Thymus (tissue), 11 donors: ENCODE measurements around the gene PPP1R1C. TPM values are rescaled to one million over a fixed set of nuclear protein-coding genes. Genes with fewer than 3 reads are reported as not detected.
A peak's percentile ranks its signal among the peaks of the same experiment; 100 is the strongest.
"Not testable (repeated sequence)": the region's sequence is repeated elsewhere in the genome, so short reads cannot be mapped to it uniquely, and the experiment has no call there.

Experiments used
- DNase-seq, 9 donors: peaks; one replicate each; pipeline ENCODE4 v3.0.0-alpha.2; 2013; ENCODE audit warnings: low spot score in 9 of 9, low read depth in 6 of 9, missing footprints in 1 of 9
- H3K27ac ChIP-seq, 2 donors: one replicate each; pipeline ENCODE4 v1.5.1; 2013; ENCODE audit warnings: control low read depth in 1 of 2, low read depth in 1 of 2, low read length in 1 of 2, mild to moderate bottlenecking in 1 of 2, moderate library complexity in 1 of 2
- H3K27me3 ChIP-seq, 2 donors: one replicate each; pipeline ENCODE4 v1.5.1; 2013; ENCODE audit warnings: low read length in 1 of 2; ENCODE audit not compliant: control insufficient read depth in 2 of 2, insufficient read depth in 1 of 2
- H3K36me3 ChIP-seq, 2 donors: one replicate each; pipeline ENCODE4 v1.5.1; 2013; ENCODE audit warnings: low read length in 1 of 2, mild to moderate bottlenecking in 1 of 2, moderate library complexity in 1 of 2; ENCODE audit not compliant: control insufficient read depth in 2 of 2, insufficient read depth in 2 of 2
- H3K4me1 ChIP-seq, 2 donors: one replicate each; pipeline ENCODE4 v1.5.1; 2013; ENCODE audit warnings: low read length in 2 of 2; ENCODE audit not compliant: control insufficient read depth in 2 of 2, insufficient read depth in 2 of 2
- H3K4me3 ChIP-seq, 2 donors: one replicate each; pipeline ENCODE4 v1.5.1; 2013; ENCODE audit warnings: low read length in 2 of 2, control low read depth in 1 of 2, mild to moderate bottlenecking in 1 of 2
- H3K9me3 ChIP-seq, 2 donors: one replicate each; pipeline ENCODE4 v1.5.1; 2013; ENCODE audit warnings: low read length in 1 of 2, mild to moderate bottlenecking in 1 of 2; ENCODE audit not compliant: control insufficient read depth in 2 of 2, insufficient read depth in 1 of 2
- WGBS: extraction: QIAGEN DNeasy Blood & Tissue Kit; methylation state at CpG from one replicate; pipeline ENCODE4 v1.1.7; 2013; 5-methylcytosine and 5-hydroxymethylcytosine counted together
- polyA plus RNA-seq: library from polyadenylated mRNA; stranded (reverse); fragments of 200-250 nt; gene quantifications from one replicate; pipeline ENCODE4 v1.2.3, GENCODE V29; 2013
- total RNA-seq: library from RNA; stranded (reverse); fragments of 120-200 nt; gene quantifications from one replicate; pipeline ENCODE4 v1.2.4, GENCODE V29; 2013
- donor health status: healthy.

The PPP1R1C gene
- total and polyA plus RNA-seq, 2 donors = 9.0 to 35.9 TPM

DNA sequence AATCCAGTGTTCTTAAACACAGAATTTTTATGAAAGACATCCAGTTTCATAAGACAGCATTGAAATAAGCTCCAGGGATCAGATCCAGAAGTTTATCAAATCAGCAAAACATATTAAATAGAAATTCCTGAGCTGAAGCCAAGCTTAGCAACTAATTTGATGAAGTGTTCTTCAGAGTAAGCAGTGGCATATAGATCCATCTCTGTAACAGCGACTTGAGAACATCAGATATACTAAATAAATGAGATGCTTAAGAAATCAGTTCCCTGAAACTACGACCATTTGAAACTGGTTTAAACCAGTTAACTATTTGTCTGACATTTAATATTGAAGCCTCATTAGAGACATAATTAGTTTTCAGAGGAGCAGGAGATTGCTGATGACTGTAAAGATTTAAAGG lies 34.1 kb downstream of the PPP1R1C start:
- 95% methylated on average over 2 of the region's 2 CpGs for WGBS
- H3K27ac ChIP-seq = no peak overlapping the region
- no peak overlapping the region for H3K4me3 ChIP-seq
- no peak for DNase-seq
- H3K36me3 ChIP-seq = no peaks in the 10 kb centered on the region
- H3K4me1 ChIP-seq = peaks cover 3 to 5% of the 10 kb centered on the region in 2 donors
- H3K9me3 ChIP-seq = peaks cover 0 to 5% of the 10 kb centered on the region in 2 donors
- no peaks in the 10 kb centered on the region for H3K27me3 ChIP-seq

DNA sequence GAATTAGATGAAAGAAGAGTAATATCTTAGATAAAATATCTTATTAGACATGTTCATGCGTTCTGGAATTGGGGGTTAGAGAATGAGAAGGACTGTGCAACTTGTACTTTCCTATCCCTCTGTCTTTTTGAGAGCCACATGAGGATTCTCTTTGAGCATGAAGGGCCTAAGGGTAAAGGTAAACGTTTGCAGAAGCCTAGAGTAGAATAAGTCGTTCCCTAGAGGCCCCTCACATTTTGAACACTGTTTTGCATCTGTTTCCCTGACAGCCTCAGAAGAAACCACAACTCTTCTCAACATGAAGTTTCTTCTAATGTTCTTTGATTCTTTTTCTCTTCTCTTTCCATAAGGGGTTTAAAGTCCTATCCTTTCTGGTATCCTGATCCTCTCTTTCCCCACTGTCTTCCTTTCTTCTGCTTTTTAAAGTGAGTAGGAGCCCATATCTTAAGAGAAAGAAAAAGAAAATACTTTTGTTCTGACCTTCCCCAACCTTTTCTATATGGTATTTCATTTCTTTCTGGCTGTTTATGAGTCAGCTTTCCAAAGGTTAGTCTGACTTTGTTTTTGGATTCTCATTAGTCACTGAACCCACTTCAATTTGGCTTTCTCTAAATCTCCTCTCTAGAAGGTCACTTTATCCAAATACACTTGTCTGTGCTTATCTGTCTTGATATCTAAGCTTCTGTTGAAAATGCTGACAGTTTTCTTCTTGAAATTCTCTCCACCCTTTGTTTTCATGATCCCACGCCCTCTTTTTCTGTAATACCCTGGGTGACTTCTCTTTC lies 34.8 kb downstream of the PPP1R1C start:
- peak; percentile 19 to 78 (median 41) for DNase-seq

DNA sequence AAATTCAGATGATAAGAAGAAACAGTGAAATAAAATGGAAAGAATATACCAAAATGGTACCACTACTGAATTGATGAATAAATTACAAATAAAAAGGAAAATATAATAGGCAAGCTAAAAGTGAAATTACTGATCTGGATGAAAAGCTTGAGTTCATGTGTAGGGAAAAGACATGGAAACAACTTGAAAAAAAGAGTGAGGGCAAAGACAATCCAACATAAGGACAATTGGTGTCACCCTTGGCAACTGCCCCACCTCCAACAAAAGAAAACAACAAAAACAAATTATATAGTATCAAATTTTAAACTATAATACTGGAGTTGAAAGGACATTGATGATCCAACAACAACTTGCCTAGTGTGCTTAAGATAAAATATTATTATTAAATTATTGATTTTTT lies 37.6 kb downstream of the PPP1R1C start:
- H3K27me3 ChIP-seq = no peaks in the 10 kb centered on the region
- no peak overlapping the region for H3K4me3 ChIP-seq
- peaks cover 3 to 5% of the 10 kb centered on the region in 2 donors for H3K4me1 ChIP-seq
- no peaks in the 10 kb centered on the region for H3K36me3 ChIP-seq
- H3K27ac ChIP-seq = no peak overlapping the region
- H3K9me3 ChIP-seq = peaks cover 0 to 5% of the 10 kb centered on the region in 2 donors
- no peak for DNase-seq

More for the DNA sequence above, 34.8 kb downstream of the PPP1R1C start:
- H3K27ac ChIP-seq = peak overlapping the region in 1 of 2 donors; percentile 38
- no peaks in the 10 kb centered on the region for H3K27me3 ChIP-seq
- H3K4me3 ChIP-seq = no peak overlapping the region
- peaks cover 0 to 5% of the 10 kb centered on the region in 2 donors for H3K9me3 ChIP-seq
- H3K4me1 ChIP-seq = peaks cover 3 to 5% of the 10 kb centered on the region in 2 donors
- no peaks in the 10 kb centered on the region for H3K36me3 ChIP-seq
- WGBS = 47% methylated on average over 4 of the region's 4 CpGs

DNA sequence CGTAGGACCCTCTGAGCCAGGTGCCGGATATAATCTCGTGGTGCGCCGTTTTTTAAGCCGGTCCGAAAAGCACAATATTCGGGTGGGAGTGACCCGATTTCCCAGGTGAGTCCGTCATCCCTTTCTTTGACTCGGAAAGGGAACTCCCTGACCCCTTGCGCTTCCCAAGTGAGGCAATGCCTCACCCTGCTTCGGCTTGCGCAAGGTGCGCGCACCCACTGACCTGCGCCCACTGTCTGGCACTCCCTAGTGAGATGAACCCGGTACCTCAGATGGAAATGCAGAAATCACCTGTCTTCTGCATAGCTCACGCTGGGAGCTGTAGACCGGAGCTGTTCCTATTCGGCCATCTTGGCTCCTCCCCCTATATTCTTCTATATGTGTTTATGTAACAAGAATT lies 45.2 kb downstream of the PPP1R1C start:
- H3K36me3 ChIP-seq, H3K9me3 ChIP-seq, H3K4me3 ChIP-seq, DNase-seq, H3K27me3 ChIP-seq, H3K4me1 ChIP-seq, H3K27ac ChIP-seq: not testable (repeated sequence)
- WGBS = 94% methylated on average over 21 of the region's 21 CpGs

DNA sequence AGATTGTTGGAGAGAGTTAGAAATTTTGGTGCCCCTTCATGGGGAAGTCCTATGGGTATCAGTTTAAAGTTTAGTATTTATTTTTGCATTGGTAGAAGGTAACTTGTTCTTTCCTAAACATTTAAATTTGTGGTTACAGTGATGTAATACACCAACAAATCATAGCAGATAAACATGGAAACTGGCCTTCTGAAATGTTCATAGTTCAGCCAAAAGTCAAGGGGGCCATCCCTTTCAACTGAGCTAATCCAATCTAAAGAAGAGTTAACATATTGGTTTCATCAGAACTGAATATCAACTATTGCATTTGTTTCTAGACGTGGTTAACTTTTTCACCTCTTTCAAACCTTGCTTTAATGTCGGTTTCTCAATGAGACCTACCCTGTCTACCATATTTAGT lies 46.3 kb downstream of the PPP1R1C start:
- Histone ChIP-seq H3K36me3 (no peaks in the 10 kb centered on the region), H3K27ac (no peak overlapping the region), H3K4me3 (no peak overlapping the region), H3K27me3 (no peaks in the 10 kb centered on the region), H3K9me3 (no peaks in the 10 kb centered on the region), H3K4me1 (no peaks in the 10 kb centered on the region)
- no peak for DNase-seq
- WGBS = 98% methylated on average over 2 of the region's 2 CpGs

DNA sequence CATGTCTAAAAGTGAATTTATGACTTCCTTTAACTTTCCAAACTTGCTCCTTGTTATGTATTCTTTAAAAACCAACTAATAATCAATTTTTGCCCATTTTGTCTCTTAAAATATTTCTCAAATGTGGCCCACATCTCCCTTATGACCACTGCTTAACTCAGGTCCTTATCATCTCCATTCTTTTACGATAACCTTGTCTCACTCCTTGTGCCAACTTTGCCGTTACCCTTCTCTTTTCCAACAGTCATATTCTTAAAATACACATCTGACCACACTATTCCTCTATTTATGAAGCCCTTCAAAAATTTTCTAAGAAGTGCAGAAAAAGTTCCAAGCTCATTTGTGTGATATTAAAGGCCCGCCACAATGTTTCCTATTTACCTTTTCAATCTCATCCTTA lies 47.8 kb downstream of the PPP1R1C start:
- 99% methylated on average over 3 of the region's 3 CpGs for WGBS
- H3K27ac ChIP-seq = no peak overlapping the region
- no peak for DNase-seq
- H3K4me1 ChIP-seq = no peaks in the 10 kb centered on the region
- H3K27me3 ChIP-seq = no peaks in the 10 kb centered on the region
- H3K9me3 ChIP-seq = no peaks in the 10 kb centered on the region
- H3K4me3 ChIP-seq = no peak overlapping the region
- H3K36me3 ChIP-seq = no peaks in the 10 kb centered on the region

DNA sequence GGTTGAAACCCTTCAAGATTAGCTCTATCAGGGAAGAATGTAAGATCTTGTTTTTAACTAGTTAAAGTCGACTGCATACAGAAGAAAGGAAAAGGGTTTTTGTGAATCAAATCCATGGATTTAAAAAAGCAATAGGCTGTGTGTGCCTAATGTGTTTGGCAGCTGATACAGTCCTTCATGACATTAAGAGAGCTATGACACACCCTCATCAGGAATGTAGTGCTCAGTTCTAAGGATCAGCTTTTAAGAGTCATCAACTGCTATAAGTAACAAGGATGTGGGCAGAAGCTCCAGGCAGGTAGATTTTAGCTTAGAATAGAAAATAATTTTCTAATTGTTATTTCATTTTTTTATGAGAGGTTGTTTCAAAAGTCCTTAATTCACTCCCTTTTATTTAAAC lies 52.9 kb downstream of the PPP1R1C start:
- Histone ChIP-seq H3K4me1 (no peaks in the 10 kb centered on the region), H3K4me3 (no peak overlapping the region), H3K27ac (no peak overlapping the region), H3K9me3 (no peaks in the 10 kb centered on the region), H3K27me3 (no peaks in the 10 kb centered on the region), H3K36me3 (no peaks in the 10 kb centered on the region)
- no peak for DNase-seq
- WGBS = 92% methylated on average over 1 of the region's 1 CpG

DNA sequence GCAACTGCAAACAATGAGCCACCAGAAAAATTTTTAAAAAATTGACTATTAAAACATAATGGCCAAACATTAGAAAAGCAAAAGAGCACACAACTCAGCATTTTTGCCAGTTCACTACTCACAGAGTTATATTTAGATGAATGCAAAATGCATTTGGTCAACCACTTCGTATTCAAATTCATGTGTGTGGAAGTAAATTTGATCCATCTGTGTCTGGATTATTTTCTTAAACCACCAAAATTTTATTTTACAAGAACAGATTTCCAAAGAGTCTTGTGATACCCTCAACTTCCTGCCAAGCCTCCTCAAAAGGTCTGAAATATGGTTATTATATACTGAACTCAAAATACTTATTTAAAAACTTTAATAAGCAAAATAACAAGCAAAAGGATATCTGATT lies 57.4 kb downstream of the PPP1R1C start:
- WGBS = 90% methylated on average over 1 of the region's 1 CpG
- Histone ChIP-seq H3K27me3 (no peaks in the 10 kb centered on the region), H3K27ac (no peak overlapping the region), H3K4me3 (no peak overlapping the region), H3K9me3 (no peaks in the 10 kb centered on the region), H3K4me1 (no peaks in the 10 kb centered on the region), H3K36me3 (no peaks in the 10 kb centered on the region)
- DNase-seq = no peak

DNA sequence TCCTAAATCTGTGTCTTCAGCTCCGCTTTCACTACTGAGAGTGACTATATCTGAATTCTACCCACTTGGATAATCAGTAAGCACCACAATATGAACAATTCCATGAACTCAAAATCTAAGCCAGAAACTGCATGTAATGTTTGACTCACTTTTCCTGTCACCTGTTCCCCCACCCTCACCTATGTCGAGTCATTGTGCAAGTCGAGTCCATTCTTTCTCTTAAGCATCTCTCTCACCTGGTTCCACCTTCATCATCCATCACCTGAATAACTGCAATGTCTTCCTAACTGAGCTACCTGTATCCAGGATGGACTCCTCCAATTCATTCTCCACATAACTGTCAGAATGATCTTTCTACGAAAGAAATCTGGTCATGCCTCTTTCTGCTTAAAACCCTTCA lies 58.2 kb downstream of the PPP1R1C start:
- Histone ChIP-seq H3K4me3 (no peak overlapping the region), H3K36me3 (no peaks in the 10 kb centered on the region), H3K9me3 (no peaks in the 10 kb centered on the region), H3K27ac (no peak overlapping the region), H3K27me3 (no peaks in the 10 kb centered on the region), H3K4me1 (no peaks in the 10 kb centered on the region)
- no peak for DNase-seq
- 95% methylated on average over 4 of the region's 4 CpGs for WGBS
